Panc1 (cell line): ENCODE measurements around the gene LAMC3. TPM values are rescaled to one million over a fixed set of nuclear protein-coding genes. Genes with fewer than 3 reads are reported as not detected.

ENCODE experiments used
- ATAC-seq: fragments of 200-7000 bp; cut with Tn5 transposase; 2 replicates; pipeline ENCODE4 v1.9.1; 2020; ENCODE audit warnings: mild to moderate bottlenecking, moderate library complexity
- BruUV-seq: library from RNA; stranded (reverse); fragments of 400-500 nt; replicated peaks from 2 replicates; lab custom pipeline; 2021; lab: Mats Ljungman, UMichigan
- CTCF ChIA-PET: fragments of 300-600 bp; sonication (Branson Sonifier 250); formaldehyde crosslinking; loops from one replicate; lab custom pipeline; 2022; ENCODE audit warnings: antibody characterized with exemption; lab: Charles Lee
- POLR2A ChIA-PET: fragments of 300-600 bp; sonication (Branson Sonifier 250); formaldehyde crosslinking; loops from one replicate; lab custom pipeline; 2022; ENCODE audit warnings: antibody characterized with exemption; lab: Charles Lee
- DNase-seq: peaks from one replicate; pipeline ENCODE4 v3.0.0-alpha.2; 2010; ENCODE audit warnings: low read depth, low spot score
- H3K27ac ChIP-seq: 2 replicates; pipeline ENCODE4 v1.5.1; 2011; ENCODE audit warnings: mild to moderate bottlenecking, low read length, inconsistent platforms
- H3K27me3 ChIP-seq: fragments of 200-500 bp; sonication (Bioruptor generic); 2 replicates; pipeline ENCODE4 v1.6.0; 2014; ENCODE audit warnings: low read length, inconsistent platforms; ENCODE audit not compliant: control insufficient read depth, insufficient read depth
- H3K36me3 ChIP-seq: fragments of 200-500 bp; sonication (Bioruptor generic); 2 replicates; pipeline ENCODE4 v1.5.1; 2014; ENCODE audit warnings: inconsistent platforms, mild to moderate bottlenecking, low read length, moderate library complexity; ENCODE audit not compliant: control insufficient read depth, insufficient read depth
- H3K4me1 ChIP-seq: 2 replicates; pipeline ENCODE4 v1.5.1; 2011; ENCODE audit warnings: inconsistent platforms, mild to moderate bottlenecking, low read length, moderate library complexity; ENCODE audit not compliant: control insufficient read depth, insufficient read depth
- H3K4me3 ChIP-seq, 2 experiments: 2 replicates each; pipeline ENCODE4 v1.5.1; 2011 to 2012; ENCODE audit warnings: low read depth in 2 of 2, low read length in 2 of 2, mild to moderate bottlenecking in 2 of 2, inconsistent platforms in 1 of 2, moderate library complexity in 1 of 2
- H3K9me3 ChIP-seq: fragments of 200-500 bp; sonication (Bioruptor generic); 2 replicates; pipeline ENCODE4 v1.5.1; 2014; ENCODE audit warnings: low read depth, mild to moderate bottlenecking, inconsistent platforms, low read length, moderate library complexity; ENCODE audit not compliant: control insufficient read depth, insufficient read depth
- POLR2AphosphoS5 ChIP-seq: IDR thresholded peaks from 2 replicates; pipeline ENCODE4 v1.6.1; 2012; ENCODE audit warnings: mild to moderate bottlenecking, low read depth, low read length, moderate library complexity
- SIN3A ChIP-seq: IDR thresholded peaks from 2 replicates; pipeline ENCODE4 v1.6.1; 2012; ENCODE audit warnings: low read depth, mild to moderate bottlenecking, low read length, moderate library complexity, borderline replicate concordance; ENCODE audit not compliant: insufficient read depth
- TCF7L2 ChIP-seq: IDR thresholded peaks from 2 replicates; pipeline ENCODE4 v1.6.1; 2011; ENCODE audit warnings: mild to moderate bottlenecking, low read depth, low read length, inconsistent platforms
- in situ Hi-C: cut with HindIII; loops from 2 replicates; pipeline ENCODE4 v1.10.0; 2016; ENCODE audit warnings: low sequenced_read_pairs, low pct_unique_long_range_greater_than_20kb
- intact Hi-C: fragments of 100-400 bp; cut with micrococcal nuclease; formaldehyde crosslinking; loops from one replicate; pipeline ENCODE4 v1.10.0; 2022; ENCODE audit not compliant: unreplicated experiment
- total RNA-seq: library from RNA; stranded (reverse); gene quantifications from one replicate; pipeline ENCODE4 v1.2.1, GENCODE V29; 2021; ENCODE audit not compliant: unreplicated experiment
- TF ChIP-seq, protein P1 (sequence below), 2 experiments: IDR thresholded peaks; 2 replicates each; pipeline ENCODE4 v1.6.1; 2011 to 2012; ENCODE audit warnings: low read depth in 2 of 2, control low read depth in 1 of 2, low read length in 1 of 2, mild to moderate bottlenecking in 1 of 2, moderate library complexity in 1 of 2; ENCODE audit not compliant: insufficient read depth in 1 of 2
- TF ChIP-seq, protein P2 (sequence below): fragments of 450-650 bp; IDR thresholded peaks from 2 replicates; pipeline ENCODE4 v1.5.1; 2017; ENCODE audit warnings: mild to moderate bottlenecking

The LAMC3 gene
- total RNA-seq, 1 experiment from 2014 or later, result 16.4 TPM

DNA sequence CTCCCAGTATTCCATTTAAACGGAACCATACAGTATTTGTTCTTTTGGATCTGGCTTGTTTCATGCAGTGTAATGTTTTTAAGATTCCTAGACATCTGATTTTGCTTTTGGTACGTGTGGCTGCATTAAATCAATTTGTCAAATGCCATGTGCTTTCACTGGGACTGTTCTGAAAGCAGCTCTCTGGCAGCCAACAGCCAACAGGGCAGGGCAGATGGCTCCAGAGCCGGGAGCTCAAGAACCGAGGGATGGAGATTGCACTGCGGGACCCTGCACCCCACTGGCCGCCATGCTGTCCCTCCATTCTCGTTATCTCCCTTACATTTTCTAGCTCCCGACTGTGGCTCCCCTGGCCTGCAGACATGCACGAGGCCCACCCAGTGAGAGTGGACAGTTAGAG, 54.0 kb downstream of the LAMC3 start:
- in situ Hi-C loops (no loop called here), intact Hi-C loops (no loop called here)
- Histone ChIP-seq H3K27me3 (no peaks in the 10 kb centered on the region), H3K36me3 (no peaks in the 10 kb centered on the region), H3K27ac (no peak overlapping the region), H3K4me3 (no peak overlapping the region), H3K9me3 (no peaks in the 10 kb centered on the region), H3K4me1 (no peaks in the 10 kb centered on the region)
- CTCF ChIA-PET, result no interaction called here
- no peak for ATAC-seq
- TF ChIP-seq, protein P1, sequence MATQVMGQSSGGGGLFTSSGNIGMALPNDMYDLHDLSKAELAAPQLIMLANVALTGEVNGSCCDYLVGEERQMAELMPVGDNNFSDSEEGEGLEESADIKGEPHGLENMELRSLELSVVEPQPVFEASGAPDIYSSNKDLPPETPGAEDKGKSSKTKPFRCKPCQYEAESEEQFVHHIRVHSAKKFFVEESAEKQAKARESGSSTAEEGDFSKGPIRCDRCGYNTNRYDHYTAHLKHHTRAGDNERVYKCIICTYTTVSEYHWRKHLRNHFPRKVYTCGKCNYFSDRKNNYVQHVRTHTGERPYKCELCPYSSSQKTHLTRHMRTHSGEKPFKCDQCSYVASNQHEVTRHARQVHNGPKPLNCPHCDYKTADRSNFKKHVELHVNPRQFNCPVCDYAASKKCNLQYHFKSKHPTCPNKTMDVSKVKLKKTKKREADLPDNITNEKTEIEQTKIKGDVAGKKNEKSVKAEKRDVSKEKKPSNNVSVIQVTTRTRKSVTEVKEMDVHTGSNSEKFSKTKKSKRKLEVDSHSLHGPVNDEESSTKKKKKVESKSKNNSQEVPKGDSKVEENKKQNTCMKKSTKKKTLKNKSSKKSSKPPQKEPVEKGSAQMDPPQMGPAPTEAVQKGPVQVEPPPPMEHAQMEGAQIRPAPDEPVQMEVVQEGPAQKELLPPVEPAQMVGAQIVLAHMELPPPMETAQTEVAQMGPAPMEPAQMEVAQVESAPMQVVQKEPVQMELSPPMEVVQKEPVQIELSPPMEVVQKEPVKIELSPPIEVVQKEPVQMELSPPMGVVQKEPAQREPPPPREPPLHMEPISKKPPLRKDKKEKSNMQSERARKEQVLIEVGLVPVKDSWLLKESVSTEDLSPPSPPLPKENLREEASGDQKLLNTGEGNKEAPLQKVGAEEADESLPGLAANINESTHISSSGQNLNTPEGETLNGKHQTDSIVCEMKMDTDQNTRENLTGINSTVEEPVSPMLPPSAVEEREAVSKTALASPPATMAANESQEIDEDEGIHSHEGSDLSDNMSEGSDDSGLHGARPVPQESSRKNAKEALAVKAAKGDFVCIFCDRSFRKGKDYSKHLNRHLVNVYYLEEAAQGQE (IDR thresholded peaks at IDR 0.05; ENCODE audit: insufficient read depth in 1 of 2, low read depth in 2 of 2, low read length in 1 of 2), result no peak
- TF ChIP-seq POLR2AphosphoS5, result no peak
- TF ChIP-seq SIN3A, result no peak
- TF ChIP-seq, protein P2, sequence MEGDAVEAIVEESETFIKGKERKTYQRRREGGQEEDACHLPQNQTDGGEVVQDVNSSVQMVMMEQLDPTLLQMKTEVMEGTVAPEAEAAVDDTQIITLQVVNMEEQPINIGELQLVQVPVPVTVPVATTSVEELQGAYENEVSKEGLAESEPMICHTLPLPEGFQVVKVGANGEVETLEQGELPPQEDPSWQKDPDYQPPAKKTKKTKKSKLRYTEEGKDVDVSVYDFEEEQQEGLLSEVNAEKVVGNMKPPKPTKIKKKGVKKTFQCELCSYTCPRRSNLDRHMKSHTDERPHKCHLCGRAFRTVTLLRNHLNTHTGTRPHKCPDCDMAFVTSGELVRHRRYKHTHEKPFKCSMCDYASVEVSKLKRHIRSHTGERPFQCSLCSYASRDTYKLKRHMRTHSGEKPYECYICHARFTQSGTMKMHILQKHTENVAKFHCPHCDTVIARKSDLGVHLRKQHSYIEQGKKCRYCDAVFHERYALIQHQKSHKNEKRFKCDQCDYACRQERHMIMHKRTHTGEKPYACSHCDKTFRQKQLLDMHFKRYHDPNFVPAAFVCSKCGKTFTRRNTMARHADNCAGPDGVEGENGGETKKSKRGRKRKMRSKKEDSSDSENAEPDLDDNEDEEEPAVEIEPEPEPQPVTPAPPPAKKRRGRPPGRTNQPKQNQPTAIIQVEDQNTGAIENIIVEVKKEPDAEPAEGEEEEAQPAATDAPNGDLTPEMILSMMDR, result no peak
- TF ChIP-seq TCF7L2, result no peak
- DNase-seq, result no peak
- POLR2A ChIA-PET, result no interaction called here
- no TSS peak for BruUV-seq

DNA sequence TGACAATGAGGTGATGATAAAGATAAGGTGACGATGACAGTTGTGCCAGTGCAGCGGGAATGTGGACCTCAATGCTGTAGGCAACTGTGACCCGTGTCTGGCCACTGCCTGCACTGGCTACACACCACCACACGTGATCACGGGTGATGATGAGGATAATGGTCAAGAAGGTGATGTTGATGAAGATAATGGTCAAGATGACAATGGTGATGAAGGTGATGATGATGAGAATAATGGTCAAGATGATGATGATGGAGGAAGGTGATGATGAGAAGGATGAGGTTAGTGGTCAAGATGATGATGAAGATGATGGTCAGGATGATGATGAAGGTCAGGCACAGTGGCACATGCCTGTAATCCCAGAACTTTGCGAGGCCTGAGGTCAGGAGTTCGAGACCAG, 56.6 kb downstream of the LAMC3 start:
- no TSS peak for BruUV-seq
- Histone ChIP-seq H3K36me3 (no peaks in the 10 kb centered on the region), H3K9me3 (no peaks in the 10 kb centered on the region), H3K27me3 (no peaks in the 10 kb centered on the region), H3K4me1 (no peaks in the 10 kb centered on the region), H3K27ac (no peak overlapping the region), H3K4me3 (no peak overlapping the region)
- in situ Hi-C loops (no loop called here), intact Hi-C loops (no loop called here)
- no peak for ATAC-seq
- ChIA-PET POLR2A (no interaction called here), CTCF (no interaction called here)
- TF ChIP-seq POLR2AphosphoS5, result no peak
- TF ChIP-seq, protein P2, result no peak
- no peak for TF ChIP-seq SIN3A
- no peak for TF ChIP-seq TCF7L2
- TF ChIP-seq, protein P1 (IDR thresholded peaks at IDR 0.05; ENCODE audit: insufficient read depth in 1 of 2, low read depth in 2 of 2, low read length in 1 of 2), result no peak
- no peak for DNase-seq
